SW480 (cell line): Measurements from ENCODE around the gene RPRML.
A peak's percentile ranks its signal among the peaks of the same experiment; 100 is the strongest.

ENCODE experiments used
- DNase-seq: peaks from one replicate; pipeline ENCODE4 v3.0.0-alpha.2; 2016; ENCODE audit warnings: low spot score

The RPRML gene

GRCh38 chr17:46944931-46945330, 34.1 kb downstream of the RPRML start:
- DNase-seq, result peak; percentile 9

GRCh38 chr17:46943501-46944393, 35.3 kb downstream of the RPRML start:
- peak; percentile 18 for DNase-seq

- no peak for DNase-seq
Observed at GRCh38 chr17:46943218-46943500, 35.9 kb downstream of the RPRML start.

GRCh38 chr17:46942441-46943217, 36.4 kb downstream of the RPRML start:
- peak; percentile 52 for DNase-seq

GRCh38 chr17:46940692-46941404, 38.2 kb downstream of the RPRML start:
- peak; percentile 66 for DNase-seq

- DNase-seq, result no peak
Observed at GRCh38 chr17:46935658-46936266, 43.3 kb downstream of the RPRML start.

GRCh38 chr17:46931596-46931995, 47.5 kb downstream of the RPRML start:
- no peak for DNase-seq

- DNase-seq, result no peak
Observed at GRCh38 chr17:46930051-46930450, 49.0 kb downstream of the RPRML start.

- no peak for DNase-seq
Observed at GRCh38 chr17:46929413-46929812, 49.6 kb downstream of the RPRML start.

- no peak for DNase-seq
Observed at GRCh38 chr17:46928467-46929261, 50.4 kb downstream of the RPRML start.
